ENCODE data around the gene LRRC40. TPM values are rescaled to one million over a fixed set of nuclear protein-coding genes. Genes with fewer than 3 reads are reported as not detected.
"Not testable (repeated sequence)": the region's sequence is repeated elsewhere in the genome, so short reads cannot be mapped to it uniquely, and the experiment has no call there.

The LRRC40 gene
- total and polyA plus RNA-seq, 4 donors: 6.3 to 12.7 (median 10.1) TPM

DNA sequence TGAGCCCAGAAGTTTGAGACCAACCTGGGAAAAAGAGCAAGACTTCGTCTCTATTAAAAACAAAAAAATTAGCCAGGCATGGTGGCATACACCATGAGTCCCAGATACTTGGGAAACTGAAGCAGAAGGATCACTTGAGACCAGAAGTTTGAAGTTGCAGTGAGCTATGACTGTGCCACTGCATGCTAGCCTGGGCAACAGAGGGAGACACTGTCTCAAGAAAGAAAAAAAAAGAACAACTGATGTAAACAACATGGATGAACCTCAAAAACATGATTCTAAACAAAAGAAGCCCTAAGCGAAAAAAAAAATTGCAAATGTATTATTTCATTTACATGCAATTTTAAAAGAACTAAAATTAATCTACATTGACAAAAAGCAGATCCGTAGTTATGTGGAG, 9.0 kb downstream of the LRRC40 start:
- 92 to 96% methylated on average over 3 of the region's 3 CpGs for WGBS, 2 donors
- Histone ChIP-seq H3K27me3 (ENCODE audit: control insufficient read depth in 1 of 2, insufficient read depth in 2 of 2, low read length in 1 of 2) (no peaks in the 10 kb centered on the region), H3K27ac (ENCODE audit: low read depth in 1 of 2, low read length in 2 of 2) (no peak overlapping the region), H3K4me1 (ENCODE audit: control insufficient read depth in 1 of 2, insufficient read depth in 2 of 2, low read length in 2 of 2) (no peaks in the 10 kb centered on the region), H3K4me3 (ENCODE audit: low read length in 2 of 2) (no peak overlapping the region), H3K9me3 (ENCODE audit: control insufficient read depth, low read length) (no peaks in the 10 kb centered on the region), H3K36me3 (ENCODE audit: control insufficient read depth in 1 of 2, insufficient read depth in 2 of 2, low read length in 1 of 2) (no peaks in the 10 kb centered on the region)
- ATAC-seq (ENCODE audit: low FRiP score) (no peak), DNase-seq (no peak)
- intact Hi-C loops (cut with DNase I): no loop called here

- Histone ChIP-seq H3K27ac (ENCODE audit: low read depth in 1 of 2, low read length in 2 of 2) (no peak overlapping the region), H3K4me3 (ENCODE audit: low read length in 2 of 2) (no peak overlapping the region), H3K4me1 (ENCODE audit: control insufficient read depth in 1 of 2, insufficient read depth in 2 of 2, low read length in 2 of 2) (no peaks in the 10 kb centered on the region), H3K27me3 (ENCODE audit: control insufficient read depth in 1 of 2, insufficient read depth in 2 of 2, low read length in 1 of 2) (no peaks in the 10 kb centered on the region), H3K36me3 (ENCODE audit: control insufficient read depth in 1 of 2, insufficient read depth in 2 of 2, low read length in 1 of 2) (no peaks in the 10 kb centered on the region), H3K9me3 (ENCODE audit: control insufficient read depth, low read length) (no peaks in the 10 kb centered on the region)
- intact Hi-C loops (cut with DNase I): no loop called here
- 96% methylated on average over 4 of the region's 4 CpGs for WGBS, 2 donors
- DNase-seq (no peak), ATAC-seq (ENCODE audit: low FRiP score) (no peak)
These were observed 10.0 kb downstream of the LRRC40 start for GRCh38 chr1:70195342-70195741.

- intact Hi-C loops (cut with DNase I): no loop called here
These were observed 10.8 kb downstream of the LRRC40 start for GRCh38 chr1:70194601-70195000.

GRCh38 chr1:70192446-70192845, 12.9 kb downstream of the LRRC40 start:
- H3K36me3 ChIP-seq (ENCODE audit: control insufficient read depth in 1 of 2, insufficient read depth in 2 of 2, low read length in 1 of 2); H3K4me1 ChIP-seq (ENCODE audit: control insufficient read depth in 1 of 2, insufficient read depth in 2 of 2, low read length in 2 of 2); H3K4me3 ChIP-seq (ENCODE audit: low read length in 2 of 2); DNase-seq; H3K27me3 ChIP-seq (ENCODE audit: control insufficient read depth in 1 of 2, insufficient read depth in 2 of 2, low read length in 1 of 2); H3K27ac ChIP-seq (ENCODE audit: low read depth in 1 of 2, low read length in 2 of 2); intact Hi-C loops (cut with DNase I); H3K9me3 ChIP-seq (ENCODE audit: control insufficient read depth, low read length); ATAC-seq (ENCODE audit: low FRiP score): not testable (repeated sequence)

More at GRCh38 chr1:70194601-70195000, 10.8 kb downstream of the LRRC40 start:
- Histone ChIP-seq H3K4me3 (ENCODE audit: low read length in 2 of 2) (no peak overlapping the region), H3K36me3 (ENCODE audit: control insufficient read depth in 1 of 2, insufficient read depth in 2 of 2, low read length in 1 of 2) (no peaks in the 10 kb centered on the region), H3K27ac (ENCODE audit: low read depth in 1 of 2, low read length in 2 of 2) (no peak overlapping the region), H3K27me3 (ENCODE audit: control insufficient read depth in 1 of 2, insufficient read depth in 2 of 2, low read length in 1 of 2) (no peaks in the 10 kb centered on the region), H3K9me3 (ENCODE audit: control insufficient read depth, low read length) (no peaks in the 10 kb centered on the region), H3K4me1 (ENCODE audit: control insufficient read depth in 1 of 2, insufficient read depth in 2 of 2, low read length in 2 of 2) (no peaks in the 10 kb centered on the region)
- ATAC-seq (ENCODE audit: low FRiP score) (no peak), DNase-seq (no peak)

GRCh38 chr1:70190180-70190579, 15.2 kb downstream of the LRRC40 start:
- Histone ChIP-seq H3K4me1 (ENCODE audit: control insufficient read depth in 1 of 2, insufficient read depth in 2 of 2, low read length in 2 of 2) (no peaks in the 10 kb centered on the region), H3K9me3 (ENCODE audit: control insufficient read depth, low read length) (no peaks in the 10 kb centered on the region), H3K27me3 (ENCODE audit: control insufficient read depth in 1 of 2, insufficient read depth in 2 of 2, low read length in 1 of 2) (no peaks in the 10 kb centered on the region), H3K27ac (ENCODE audit: low read depth in 1 of 2, low read length in 2 of 2) (no peak overlapping the region), H3K4me3 (ENCODE audit: low read length in 2 of 2) (no peak overlapping the region), H3K36me3 (ENCODE audit: control insufficient read depth in 1 of 2, insufficient read depth in 2 of 2, low read length in 1 of 2) (no peaks in the 10 kb centered on the region)
- ATAC-seq (ENCODE audit: low FRiP score): no peak
- no peak for DNase-seq
- intact Hi-C loops (cut with DNase I): no loop called here

DNA sequence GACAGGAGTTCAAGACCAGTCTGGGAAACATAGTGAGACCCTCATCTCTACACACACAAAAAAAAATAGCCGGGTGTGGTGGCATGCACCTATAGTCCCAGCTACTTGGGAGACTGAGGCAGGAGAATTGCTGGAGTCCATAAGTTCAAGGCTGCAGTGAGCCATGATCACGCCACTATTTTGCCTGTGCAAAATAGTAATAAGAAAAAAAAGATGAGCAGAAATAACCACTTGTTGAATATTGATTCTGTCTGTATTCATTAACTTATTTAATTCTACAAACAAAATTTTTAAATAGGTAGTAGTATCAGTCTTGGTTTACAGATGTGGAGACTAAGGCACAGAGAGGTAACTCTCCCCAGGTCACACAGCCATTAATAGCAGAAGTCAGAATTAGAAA, 16.9 kb downstream of the LRRC40 start:
- Histone ChIP-seq H3K4me3 (ENCODE audit: low read length in 2 of 2) (no peak overlapping the region), H3K36me3 (ENCODE audit: control insufficient read depth in 1 of 2, insufficient read depth in 2 of 2, low read length in 1 of 2) (no peaks in the 10 kb centered on the region), H3K9me3 (ENCODE audit: control insufficient read depth, low read length) (no peaks in the 10 kb centered on the region), H3K4me1 (ENCODE audit: control insufficient read depth in 1 of 2, insufficient read depth in 2 of 2, low read length in 2 of 2) (no peaks in the 10 kb centered on the region), H3K27ac (ENCODE audit: low read depth in 1 of 2, low read length in 2 of 2) (no peak overlapping the region), H3K27me3 (ENCODE audit: control insufficient read depth in 1 of 2, insufficient read depth in 2 of 2, low read length in 1 of 2) (no peaks in the 10 kb centered on the region)
- no peak for DNase-seq
- no peak for ATAC-seq (ENCODE audit: low FRiP score)
- 96 to 98% methylated on average over 2 of the region's 2 CpGs for WGBS, 2 donors
- intact Hi-C loops (cut with DNase I): no loop called here

GRCh38 chr1:70185181-70185580, 20.2 kb downstream of the LRRC40 start:
- intact Hi-C loops (cut with DNase I); H3K36me3 ChIP-seq (ENCODE audit: control insufficient read depth in 1 of 2, insufficient read depth in 2 of 2, low read length in 1 of 2); ATAC-seq (ENCODE audit: low FRiP score); H3K4me3 ChIP-seq (ENCODE audit: low read length in 2 of 2); H3K27me3 ChIP-seq (ENCODE audit: control insufficient read depth in 1 of 2, insufficient read depth in 2 of 2, low read length in 1 of 2); H3K9me3 ChIP-seq (ENCODE audit: control insufficient read depth, low read length); DNase-seq; H3K4me1 ChIP-seq (ENCODE audit: control insufficient read depth in 1 of 2, insufficient read depth in 2 of 2, low read length in 2 of 2); H3K27ac ChIP-seq (ENCODE audit: low read depth in 1 of 2, low read length in 2 of 2): not testable (repeated sequence)
- 94 to 96% methylated on average over 3 of the region's 3 CpGs for WGBS, 2 donors

DNA sequence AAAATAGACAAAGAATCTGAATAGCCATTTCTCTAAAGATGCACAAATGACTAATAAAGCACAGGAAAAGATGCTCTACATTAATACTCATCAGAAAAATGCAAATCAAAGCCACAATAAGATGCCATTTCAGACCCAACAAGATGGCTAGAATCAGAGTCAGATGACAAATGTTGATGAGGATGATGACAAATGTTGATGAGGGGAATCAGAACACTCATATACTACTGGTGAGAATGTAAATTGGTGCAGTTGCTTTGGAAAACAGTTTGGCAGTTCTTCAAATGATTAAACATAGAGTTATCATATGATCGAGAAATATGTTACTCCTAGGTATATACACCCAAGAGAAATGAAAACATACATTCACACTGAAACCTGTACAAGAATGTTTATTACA, 33.9 kb downstream of the LRRC40 start:
- WGBS, 2 donors: 87 to 95% methylated on average over 1 of the region's 1 CpG
- no peak for ATAC-seq (ENCODE audit: low FRiP score)

DNA sequence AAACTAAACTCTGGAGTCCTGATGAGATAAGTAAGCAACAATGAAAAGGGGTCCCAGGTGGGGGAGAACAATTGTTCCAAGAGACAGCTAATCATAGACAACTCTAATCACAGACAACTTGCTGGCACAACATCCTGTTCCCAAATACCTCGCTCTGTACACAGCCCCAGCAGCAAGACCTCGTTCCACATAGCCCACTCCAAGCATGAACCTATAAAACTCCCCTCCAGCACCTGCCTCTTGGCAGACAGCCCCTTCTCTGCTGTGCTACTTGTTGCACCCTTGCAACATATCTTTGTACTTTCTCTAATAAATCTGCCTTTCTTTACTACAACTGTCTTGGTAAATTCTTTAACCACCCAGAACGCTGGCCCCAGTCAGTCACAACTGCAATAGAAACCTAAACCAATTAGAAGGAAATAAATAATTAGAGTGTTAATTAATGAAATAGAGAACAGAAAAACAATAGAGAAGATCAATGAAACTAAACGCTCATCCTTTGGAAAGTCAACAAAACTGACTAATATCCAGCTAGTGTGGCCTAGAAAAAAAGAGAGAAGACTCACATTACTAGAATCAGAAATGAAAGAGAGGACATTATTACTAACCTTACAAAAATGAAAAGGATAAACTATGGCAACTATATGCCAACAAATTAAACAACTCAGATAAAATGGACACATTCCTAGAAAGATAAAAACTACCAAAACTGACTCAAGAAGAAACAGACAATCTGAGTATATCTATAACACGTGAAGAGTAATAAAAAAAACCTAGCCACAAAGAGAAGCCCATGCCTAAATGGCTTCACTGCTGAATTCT, 36.1 kb downstream of the LRRC40 start:
- ATAC-seq (ENCODE audit: low FRiP score) (no peak), DNase-seq (no peak)
- Histone ChIP-seq H3K4me1 (ENCODE audit: control insufficient read depth in 1 of 2, insufficient read depth in 2 of 2, low read length in 2 of 2) (no peaks in the 10 kb centered on the region), H3K4me3 (ENCODE audit: low read length in 2 of 2) (no peak overlapping the region), H3K27me3 (ENCODE audit: control insufficient read depth in 1 of 2, insufficient read depth in 2 of 2, low read length in 1 of 2) (no peaks in the 10 kb centered on the region), H3K27ac (ENCODE audit: low read depth in 1 of 2, low read length in 2 of 2) (no peak overlapping the region), H3K36me3 (ENCODE audit: control insufficient read depth in 1 of 2, insufficient read depth in 2 of 2, low read length in 1 of 2) (peaks cover 0 to 3% of the 10 kb centered on the region in 2 donors), H3K9me3 (ENCODE audit: control insufficient read depth, low read length) (no peaks in the 10 kb centered on the region)
- intact Hi-C loops (cut with DNase I): no loop called here
- WGBS, 2 donors: 93 to 94% methylated on average over 5 of the region's 5 CpGs

More for the DNA sequence above, 33.9 kb downstream of the LRRC40 start:
- no peaks in the 10 kb centered on the region for H3K27me3 ChIP-seq (ENCODE audit: control insufficient read depth in 1 of 2, insufficient read depth in 2 of 2, low read length in 1 of 2)
- H3K27ac ChIP-seq (ENCODE audit: low read depth in 1 of 2, low read length in 2 of 2): no peak overlapping the region
- no peak overlapping the region for H3K4me3 ChIP-seq (ENCODE audit: low read length in 2 of 2)
- intact Hi-C loops (cut with DNase I): no loop called here
- no peak for DNase-seq
- H3K4me1 ChIP-seq (ENCODE audit: control insufficient read depth in 1 of 2, insufficient read depth in 2 of 2, low read length in 2 of 2): no peaks in the 10 kb centered on the region
- no peaks in the 10 kb centered on the region for H3K9me3 ChIP-seq (ENCODE audit: control insufficient read depth, low read length)
- peaks cover 0 to 3% of the 10 kb centered on the region in 2 donors for H3K36me3 ChIP-seq (ENCODE audit: control insufficient read depth in 1 of 2, insufficient read depth in 2 of 2, low read length in 1 of 2)
